WTC11 (cell line): ENCODE measurements around the gene C22orf23. TPM values are rescaled to one million over a fixed set of nuclear protein-coding genes. Genes with fewer than 3 reads are reported as not detected.
A peak's percentile ranks its signal among the peaks of the same experiment; 100 is the strongest.

Source experiments
- ATAC-seq: fragments of 200-7000 bp; cut with Tn5 transposase; 2 replicates; pipeline ENCODE4 v1.10.0; 2021; ENCODE audit warnings: mild to moderate bottlenecking, moderate library complexity
- CTCF ChIA-PET: fragments of 300-600 bp; sonication (Branson Sonifier 250); formaldehyde crosslinking; loops from one replicate; lab custom pipeline; 2021; ENCODE audit warnings: antibody characterized with exemption; lab: Charles Lee
- POLR2A ChIA-PET: fragments of 350-600 bp; sonication (Branson Sonifier 250); formaldehyde crosslinking; loops from one replicate; lab custom pipeline; 2021; ENCODE audit warnings: antibody characterized with exemption; lab: Charles Lee
- DNase-seq: peaks from one replicate; pipeline ENCODE4 v3.0.0; 2021; ENCODE audit warnings: low spot score
- H3K27ac Mint-ChIP-seq: 2 replicates; pipeline ENCODE4 v1.8.0; 2021; ENCODE audit warnings: mixed read lengths
- H3K27me3 Mint-ChIP-seq: 2 replicates; pipeline ENCODE4 v1.8.0; 2021; ENCODE audit warnings: low read depth, mild to moderate bottlenecking, moderate library complexity, mixed read lengths
- H3K36me3 Mint-ChIP-seq: 2 replicates; pipeline ENCODE4 v1.8.0; 2021; ENCODE audit warnings: mixed read lengths
- H3K4me1 Mint-ChIP-seq: 2 replicates; pipeline ENCODE4 v1.8.0; 2022; ENCODE audit warnings: mixed read lengths
- H3K4me3 Mint-ChIP-seq: 2 replicates; pipeline ENCODE4 v1.8.0; 2021; ENCODE audit warnings: mild to moderate bottlenecking, moderate library complexity, mixed read lengths
- H3K9me3 Mint-ChIP-seq: 2 replicates; pipeline ENCODE4 v1.8.0; 2021; ENCODE audit warnings: mixed read lengths
- ATF1 ChIP-seq: sonication (generic); formaldehyde crosslinking; IDR thresholded peaks from 2 replicates; pipeline ENCODE4 v1.8.1; 2023; ENCODE audit warnings: mild to moderate bottlenecking, moderate library complexity, missing genetic modification reagents
- CBFB ChIP-seq: sonication (generic); formaldehyde crosslinking; IDR thresholded peaks from 2 replicates; pipeline ENCODE4 v1.8.1; 2022; ENCODE audit warnings: mild to moderate bottlenecking, low read depth, missing genetic modification reagents
- CDX4 ChIP-seq: fragments of 250-450 bp; sonication (Bioruptor Pico); IDR thresholded peaks from 2 replicates; pipeline ENCODE4 v1.9.0; 2021; ENCODE audit warnings: moderate library complexity, mild to moderate bottlenecking, inconsistent platforms, borderline replicate concordance
- E2F1 ChIP-seq: sonication (generic); formaldehyde crosslinking; IDR thresholded peaks from 2 replicates; pipeline ENCODE4 v1.8.0; 2022; ENCODE audit warnings: mild to moderate bottlenecking, missing genetic modification reagents
- E2F5 ChIP-seq: sonication (generic); formaldehyde crosslinking; IDR thresholded peaks from 2 replicates; pipeline ENCODE4 v1.8.1; 2022; ENCODE audit warnings: mild to moderate bottlenecking, moderate library complexity, missing genetic modification reagents
- FOXP4 ChIP-seq: sonication (generic); formaldehyde crosslinking; IDR thresholded peaks from 2 replicates; pipeline ENCODE4 v1.8.0; 2022; ENCODE audit warnings: mild to moderate bottlenecking, missing genetic modification reagents
- HMGXB4 ChIP-seq: sonication (generic); formaldehyde crosslinking; IDR thresholded peaks from 2 replicates; pipeline ENCODE4 v1.8.1; 2023; ENCODE audit warnings: mild to moderate bottlenecking, moderate library complexity, missing genetic modification reagents
- JAZF1 ChIP-seq: fragments of 250-450 bp; sonication (Bioruptor Pico); IDR thresholded peaks from 2 replicates; pipeline ENCODE4 v1.9.0; 2021; ENCODE audit warnings: moderate library complexity, mild to moderate bottlenecking, inconsistent platforms
- MAX ChIP-seq: sonication (generic); formaldehyde crosslinking; IDR thresholded peaks from 2 replicates; pipeline ENCODE4 v1.8.0; 2022; ENCODE audit warnings: mild to moderate bottlenecking, missing genetic modification reagents
- NFYB ChIP-seq: sonication (generic); formaldehyde crosslinking; conservative IDR thresholded peaks from 2 replicates; pipeline ENCODE4 v1.8.0; 2022; ENCODE audit warnings: low read depth, missing genetic modification reagents
- OVOL2 ChIP-seq: fragments of 250-450 bp; sonication (Bioruptor Pico); IDR thresholded peaks from 2 replicates; pipeline ENCODE4 v1.9.0; 2021; ENCODE audit warnings: mild to moderate bottlenecking, borderline replicate concordance
- PREB ChIP-seq: sonication (generic); formaldehyde crosslinking; IDR thresholded peaks from 2 replicates; pipeline ENCODE4 v1.8.1; 2022; ENCODE audit warnings: mild to moderate bottlenecking, missing genetic modification reagents, moderate library complexity, borderline replicate concordance
- RELA ChIP-seq: sonication (generic); formaldehyde crosslinking; IDR thresholded peaks from 2 replicates; pipeline ENCODE4 v1.8.1; 2022; ENCODE audit warnings: missing genetic modification reagents, mild to moderate bottlenecking, borderline replicate concordance
- SOX15 ChIP-seq: fragments of 250-450 bp; sonication (Bioruptor Pico); IDR thresholded peaks from 2 replicates; pipeline ENCODE4 v1.9.0; 2021; ENCODE audit warnings: mild to moderate bottlenecking
- TP53 ChIP-seq: sonication (generic); formaldehyde crosslinking; IDR thresholded peaks from 2 replicates; pipeline ENCODE4 v1.8.1; 2023; ENCODE audit warnings: mild to moderate bottlenecking, missing genetic modification reagents
- USF1 ChIP-seq: sonication (generic); formaldehyde crosslinking; IDR thresholded peaks from 2 replicates; pipeline ENCODE4 v1.8.0; 2022; ENCODE audit warnings: mild to moderate bottlenecking, missing genetic modification reagents
- ZNF219 ChIP-seq: sonication (generic); formaldehyde crosslinking; IDR thresholded peaks from 2 replicates; pipeline ENCODE4 v1.8.0; 2023; ENCODE audit warnings: missing genetic modification reagents, mild to moderate bottlenecking, borderline replicate concordance
- ZNF512 ChIP-seq: sonication (generic); formaldehyde crosslinking; IDR thresholded peaks from 2 replicates; pipeline ENCODE4 v1.8.1; 2022; ENCODE audit warnings: missing genetic modification reagents, borderline replicate concordance
- ZSCAN18 ChIP-seq: fragments of 250-450 bp; sonication (Bioruptor Pico); IDR thresholded peaks from 2 replicates; pipeline ENCODE4 v2.1.2; 2022; ENCODE audit warnings: mild to moderate bottlenecking, moderate library complexity
- total RNA-seq: library from RNA; stranded (reverse); gene quantifications from 3 replicates; pipeline ENCODE4 v1.2.3, GENCODE V29; 2021

Gene C22orf23
- total RNA-seq, 1 experiment from 2014 or later, result 0.72 TPM

GRCh38 chr22:37940698-37941376 lies 12.6 kb downstream of the C22orf23 start:
- ChIA-PET POLR2A (interaction anchor here (1.4 kb wide), 1 partner anchor 13 kb away, joined by 3 read pairs; the partner anchor contains the start of gene POLR2F), CTCF (interaction anchor here (1.2 to 1.3 kb wide), 3 partner anchors 10 to 13 kb away, joined by 3 to 4 read pairs (median 3); partner anchors contain the start of genes C22orf23 and POLR2F)
- H3K4me3 Mint-ChIP-seq, result no peak overlapping the region
- no peaks in the 10 kb centered on the region for H3K27me3 Mint-ChIP-seq
- no peak for DNase-seq
- H3K36me3 Mint-ChIP-seq, result peaks cover 21% of the 10 kb centered on the region
- no peaks in the 10 kb centered on the region for H3K9me3 Mint-ChIP-seq
- ATAC-seq, result peak; percentile 77
- no peak for TF ChIP-seq OVOL2 (CRISPR knock-in tag)
- no peak for TF ChIP-seq SOX15 (CRISPR knock-in tag)
- TF ChIP-seq ZNF219 (CRISPR knock-in tag), result no peak
- no peak for TF ChIP-seq FOXP4 (CRISPR knock-in tag)
- no peak for TF ChIP-seq JAZF1 (CRISPR knock-in tag)
- TF ChIP-seq MAX (CRISPR knock-in tag), result no peak
- TF ChIP-seq HMGXB4 (CRISPR knock-in tag), result no peak
- no peak for TF ChIP-seq ZNF512 (CRISPR knock-in tag)
- TF ChIP-seq CDX4 (CRISPR knock-in tag), result no peak
- TF ChIP-seq ATF1, result no peak
- no peak for TF ChIP-seq USF1 (CRISPR knock-in tag)
- no peak for TF ChIP-seq E2F1 (CRISPR knock-in tag)
- TF ChIP-seq E2F5, result no peak
- TF ChIP-seq PREB (CRISPR knock-in tag), result no peak
- no peak for TF ChIP-seq ZSCAN18
- no peak for TF ChIP-seq CBFB
- TF ChIP-seq NFYB, result no peak
- no peak for TF ChIP-seq TP53
- TF ChIP-seq RELA (CRISPR knock-in tag), result no peak
- peaks cover 4% of the 10 kb centered on the region; the same call in 1 of the 2 replicates for H3K4me1 Mint-ChIP-seq
- peak overlapping the region; percentile 70 for H3K27ac Mint-ChIP-seq
